ENCODE data around the gene CEACAM5.

GRCh38 chr19:41711376-41712261 lies 3.2 kb downstream of the CEACAM5 start:
- TF ChIP-seq CTCF (conservative IDR thresholded peaks at IDR 0.05) = no peak
- TF ChIP-seq EZH2 (IDR thresholded peaks at IDR 0.05; ENCODE audit: low read depth) = no peak

All from PC-9 (cell line).